Stimulated activated CD4-positive, alpha-beta T cell treated with anti-CD3 and anti-CD28 coated beads, Interleukin-4, amount 100 ng/mL, for 48 hours (primary cell): ENCODE measurements around the gene TADA2B.
"Not testable (repeated sequence)": the region's sequence is repeated elsewhere in the genome, so short reads cannot be mapped to it uniquely, and the experiment has no call there.

ENCODE experiments used
- DNase-seq, 2 donors: peaks; one replicate each; pipeline ENCODE4 v3.0.0-alpha.2; 2020; ENCODE audit warnings: low read depth in 2 of 2

The TADA2B gene

DNA sequence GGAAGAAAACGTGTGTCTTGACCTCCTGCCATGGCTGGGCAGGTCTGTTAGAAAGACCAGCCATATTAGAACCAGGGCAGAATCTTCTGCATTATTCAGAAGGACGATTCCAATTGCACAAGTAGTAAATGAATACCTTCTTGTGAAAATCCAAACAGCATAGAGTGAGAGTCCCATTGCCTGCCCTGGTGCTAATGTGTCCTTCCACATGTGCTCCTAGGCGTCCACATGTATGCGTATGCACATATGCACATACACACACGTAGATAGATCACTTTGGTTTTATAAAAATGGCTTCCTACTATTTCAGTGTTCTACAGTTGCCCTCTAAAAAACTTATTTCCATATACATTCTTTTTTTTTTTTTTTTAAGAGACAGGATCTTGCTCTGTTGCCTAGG lies 34.9 kb downstream of the TADA2B start:
- DNase-seq, result no peak

- DNase-seq, result not testable (repeated sequence)
These were observed 36.3 kb downstream of the TADA2B start for GRCh38 chr4:7079483-7079882.

- not testable (repeated sequence) for DNase-seq
These were observed 36.7 kb downstream of the TADA2B start for GRCh38 chr4:7079909-7080308.

DNA sequence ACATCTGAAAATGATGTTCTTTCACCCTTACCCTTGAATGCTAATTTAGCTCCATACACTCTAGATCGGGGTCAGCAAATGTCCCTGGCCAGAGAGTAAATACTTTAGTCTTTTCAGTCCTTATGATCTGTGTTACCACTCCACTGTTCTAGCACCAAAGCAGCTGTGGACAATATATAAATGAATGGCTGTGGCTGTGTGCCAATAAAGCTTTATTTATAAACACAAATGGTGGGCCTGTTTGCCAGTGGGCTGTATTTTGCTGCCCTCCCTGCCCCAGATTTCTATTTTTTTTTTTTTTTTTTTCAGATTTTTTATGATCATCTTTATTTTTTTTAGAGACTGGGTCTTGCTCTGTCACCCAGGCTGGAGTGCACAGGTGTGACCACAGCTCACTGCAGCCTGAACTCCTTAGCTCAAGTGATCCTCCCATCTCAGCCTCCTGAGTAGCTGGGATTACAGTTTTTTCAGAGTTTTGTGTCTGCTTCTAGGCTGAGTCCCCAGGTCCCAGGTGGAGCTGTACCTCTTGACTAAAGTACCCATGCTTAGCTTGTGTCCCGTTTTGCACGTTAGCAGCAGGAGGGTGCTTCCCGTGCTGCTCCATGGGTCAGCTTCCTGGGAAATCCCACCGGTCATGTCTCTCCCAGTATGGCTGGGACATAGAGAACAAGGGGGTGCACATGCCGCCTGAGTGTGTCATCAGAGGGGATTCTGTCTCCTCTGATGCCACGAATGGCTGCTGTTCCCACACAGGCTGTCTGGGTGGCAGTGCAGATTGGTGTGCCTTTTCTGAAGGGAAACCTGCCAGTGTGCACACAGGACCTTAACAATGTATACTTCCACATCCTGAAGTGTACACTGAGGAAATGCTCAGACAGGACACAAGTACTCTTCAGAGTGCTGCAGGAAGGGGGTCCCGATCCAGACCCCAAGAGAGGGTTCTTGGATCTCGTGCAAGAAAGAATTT lies 40.7 kb downstream of the TADA2B start:
- no peak for DNase-seq

- not testable (repeated sequence) for DNase-seq
These were observed 41.4 kb downstream of the TADA2B start for GRCh38 chr4:7084564-7084961.

GRCh38 chr4:7086384-7086783 lies 43.2 kb downstream of the TADA2B start:
- no peak for DNase-seq

GRCh38 chr4:7087036-7087435 lies 43.9 kb downstream of the TADA2B start:
- no peak for DNase-seq

DNA sequence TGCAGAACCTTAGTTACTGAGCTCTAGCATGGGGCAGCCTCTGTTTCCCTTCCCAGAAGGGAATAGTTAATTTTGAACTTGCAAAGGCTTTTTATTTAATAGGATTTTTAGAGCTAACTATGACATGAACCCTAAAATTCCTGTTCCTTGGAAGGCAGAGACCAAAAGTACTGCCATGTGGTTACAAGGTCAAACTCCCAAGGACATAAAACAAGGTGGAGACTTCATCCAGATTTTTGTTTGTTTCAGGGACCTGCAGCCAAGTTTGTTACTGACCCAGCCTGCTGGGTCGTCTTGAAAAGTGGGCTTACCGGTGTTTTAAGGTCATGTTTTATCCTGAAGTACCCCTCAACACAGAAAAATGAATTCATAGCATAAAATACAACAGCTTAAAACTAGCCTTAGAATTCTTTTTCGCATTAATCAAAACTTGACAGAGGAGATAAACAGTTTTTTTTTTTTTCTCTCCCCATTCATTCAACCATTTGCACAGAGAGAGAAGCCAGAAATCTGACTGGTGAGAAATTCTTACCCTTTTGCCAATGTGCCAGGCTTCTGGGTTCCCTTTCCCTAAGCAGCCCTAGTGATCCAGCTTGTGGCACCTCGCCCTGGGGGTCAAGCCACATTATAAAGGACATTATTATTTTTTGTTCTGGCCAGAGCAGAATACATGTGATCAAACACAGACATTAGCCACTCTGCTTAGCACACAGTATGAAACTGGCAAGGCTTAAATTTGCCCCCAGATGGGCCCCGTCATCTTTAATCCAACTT lies 46.2 kb downstream of the TADA2B start:
- DNase-seq, result no peak

DNA sequence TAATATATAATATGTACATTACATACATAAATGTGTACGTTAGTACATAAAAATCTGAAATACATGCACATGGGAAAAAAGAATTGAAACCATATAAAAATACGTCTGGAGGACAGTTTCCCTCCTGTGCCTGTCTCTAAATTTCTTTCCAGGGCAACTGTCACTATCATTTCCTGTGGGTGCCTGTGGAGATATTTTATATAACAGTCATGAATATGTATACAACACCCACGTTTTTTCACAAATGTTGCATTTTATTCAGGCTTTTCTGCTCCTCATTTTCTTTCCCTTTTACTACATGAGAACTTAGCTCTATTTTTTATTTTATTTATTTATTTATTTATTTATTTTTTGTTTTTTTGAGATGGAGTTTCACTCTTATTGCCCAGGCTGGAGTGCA lies 48.9 kb downstream of the TADA2B start:
- DNase-seq, result no peak

DNA sequence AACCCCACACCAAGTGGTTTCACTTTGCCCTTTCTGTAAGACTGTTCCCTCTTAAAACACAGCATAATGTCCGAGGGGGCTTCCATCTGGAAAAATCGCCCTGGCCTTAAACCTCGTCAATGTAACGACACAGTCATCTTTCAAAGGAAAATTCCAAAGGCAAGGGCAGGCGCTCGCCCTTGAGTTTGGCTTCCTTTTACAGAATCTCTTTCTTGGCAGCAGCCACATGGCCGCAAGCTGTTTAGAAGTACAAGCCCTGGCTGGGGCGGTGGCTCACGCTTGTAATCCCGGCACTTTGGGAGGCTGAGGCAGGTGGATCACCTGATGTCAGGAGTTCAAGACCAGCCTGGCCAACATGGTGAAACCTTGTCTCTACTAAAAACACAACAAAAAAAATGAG lies 51.7 kb downstream of the TADA2B start:
- no peak for DNase-seq

DNA sequence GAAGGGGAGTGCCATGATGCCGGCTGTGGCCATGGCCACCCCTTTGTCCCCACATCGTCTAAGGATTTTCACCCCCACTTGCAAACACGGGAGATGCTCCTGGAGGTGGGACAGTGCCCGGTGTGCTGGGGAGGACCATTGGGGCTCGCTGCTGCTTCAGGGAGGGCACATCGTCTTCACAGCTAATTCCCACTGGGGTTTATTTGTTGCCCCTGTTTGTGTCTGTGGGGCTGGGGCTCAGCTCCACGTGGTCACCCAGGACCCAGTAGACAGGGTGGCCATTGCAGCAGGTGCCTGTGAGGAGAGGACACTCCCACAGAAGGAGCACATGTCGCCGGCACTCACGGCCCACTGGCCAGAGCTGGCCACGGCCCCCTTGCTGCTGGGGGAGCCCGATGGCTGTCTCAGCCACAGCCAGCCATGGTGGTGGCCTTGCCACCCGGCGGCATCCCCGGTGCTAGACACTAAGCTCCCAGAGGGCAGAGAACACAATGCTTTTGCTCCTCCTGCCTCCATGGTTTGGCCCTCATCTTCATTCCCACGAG lies 52.5 kb downstream of the TADA2B start:
- no peak for DNase-seq

GRCh38 chr4:7096236-7096635 lies 53.1 kb downstream of the TADA2B start:
- DNase-seq, result no peak

DNA sequence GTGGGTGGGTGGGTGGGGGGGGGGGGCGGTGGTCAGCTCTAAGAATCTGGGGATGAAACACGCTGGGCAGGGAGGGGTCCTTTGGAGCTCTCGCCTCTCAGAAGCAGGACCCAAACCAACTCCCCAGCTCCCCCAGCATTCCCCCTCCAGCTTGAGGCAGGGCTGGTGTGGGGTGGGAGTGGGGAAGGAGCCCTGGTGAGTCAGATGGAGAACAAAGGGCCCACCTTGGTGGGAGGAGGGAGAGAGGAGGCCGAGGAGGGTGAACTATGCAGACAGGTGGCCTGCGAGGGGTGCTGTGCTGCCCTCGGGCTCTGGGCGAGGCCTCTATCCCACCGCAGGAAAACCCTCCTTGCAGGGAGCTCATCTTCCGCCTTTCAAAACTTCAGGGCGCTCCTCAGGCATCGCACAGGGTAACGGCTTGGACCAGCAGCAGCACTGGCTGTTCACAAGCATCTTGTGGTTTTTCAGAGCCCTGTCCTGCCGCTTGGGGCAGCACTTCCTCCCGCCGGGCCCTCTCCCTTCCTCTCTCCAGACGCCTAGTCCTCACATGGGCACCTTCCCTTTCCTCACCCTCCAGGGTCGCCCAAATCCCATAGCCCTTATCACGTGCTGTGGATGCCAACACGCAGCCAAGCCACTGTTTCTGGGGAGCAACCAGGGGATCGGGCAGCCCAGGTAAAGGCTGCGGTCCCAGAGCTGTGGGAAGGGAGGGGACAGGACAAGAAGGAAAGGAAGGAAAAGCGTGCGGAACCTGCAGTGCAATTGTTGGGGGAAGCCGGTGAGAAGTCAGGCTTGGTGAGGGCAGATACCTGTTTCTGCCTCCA lies 58.7 kb downstream of the TADA2B start:
- DNase-seq, result peak; percentile 43 to 49

DNA sequence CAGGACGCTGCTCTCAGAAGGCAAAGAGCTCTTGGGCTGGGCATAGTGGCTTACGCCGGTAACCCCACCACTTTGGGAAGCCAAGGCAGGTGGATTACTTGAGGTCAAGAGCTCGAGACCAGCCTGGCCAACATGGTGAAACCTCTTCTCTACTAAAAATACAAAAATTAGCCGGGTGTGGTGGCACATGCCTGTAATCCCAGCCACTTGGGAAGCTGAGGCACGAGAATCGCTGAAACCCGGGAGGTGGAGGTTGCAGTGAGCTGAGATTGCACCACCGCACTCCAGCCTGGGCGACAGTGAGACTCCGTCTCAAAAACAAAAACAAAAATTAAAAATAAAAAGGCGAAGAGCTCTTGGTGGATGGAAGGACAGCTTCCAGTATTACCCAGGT lies 59.3 kb downstream of the TADA2B start:
- DNase-seq, result not testable (repeated sequence)

DNA sequence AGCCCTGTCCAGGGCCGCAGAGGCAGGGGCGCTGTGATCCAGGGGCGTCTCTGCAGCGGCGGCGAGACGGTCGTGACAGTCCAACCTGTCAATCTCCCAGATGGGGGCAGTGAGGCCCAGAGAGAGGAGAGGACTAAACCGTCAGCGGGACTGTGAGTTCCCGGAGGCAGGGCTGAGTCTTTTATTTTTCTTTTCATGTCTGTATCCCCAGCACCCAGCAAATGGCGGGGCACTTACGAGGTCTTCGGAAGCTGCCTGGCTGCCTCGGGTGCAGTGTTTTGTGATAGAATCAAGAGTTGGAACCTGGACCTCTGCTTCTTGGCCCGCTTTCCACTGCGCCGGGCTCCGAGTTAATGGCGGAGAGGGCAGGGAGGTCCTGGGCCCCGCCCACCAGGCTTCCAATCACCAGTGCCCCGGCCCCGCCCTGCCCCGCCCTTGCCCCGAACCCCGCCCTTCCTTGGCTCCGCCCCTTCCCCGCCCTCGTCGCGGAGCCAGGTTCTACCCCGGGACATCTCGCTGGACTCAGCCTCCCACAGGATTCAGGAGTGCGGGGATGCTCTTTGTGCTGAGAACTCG lies 59.9 kb downstream of the TADA2B start:
- DNase-seq, result peak; percentile 80 to 88

- no peak for DNase-seq
These were observed 60.6 kb downstream of the TADA2B start for GRCh38 chr4:7103607-7104365.

GRCh38 chr4:7104366-7105031 lies 61.3 kb downstream of the TADA2B start:
- DNase-seq, result no peak

- no peak for DNase-seq
These were observed 62.1 kb downstream of the TADA2B start for GRCh38 chr4:7105276-7105675.

GRCh38 chr4:7107166-7107905 lies 64.2 kb downstream of the TADA2B start:
- DNase-seq, result no peak
